ENCODE results near the gene DAAM1. TPM values are rescaled to one million over a fixed set of nuclear protein-coding genes. Genes with fewer than 3 reads are reported as not detected.
A peak's percentile ranks its signal among the peaks of the same experiment; 100 is the strongest.

The DAAM1 gene
- total RNA-seq, 1 donor from 2014 or later = 39.5 TPM

DNA sequence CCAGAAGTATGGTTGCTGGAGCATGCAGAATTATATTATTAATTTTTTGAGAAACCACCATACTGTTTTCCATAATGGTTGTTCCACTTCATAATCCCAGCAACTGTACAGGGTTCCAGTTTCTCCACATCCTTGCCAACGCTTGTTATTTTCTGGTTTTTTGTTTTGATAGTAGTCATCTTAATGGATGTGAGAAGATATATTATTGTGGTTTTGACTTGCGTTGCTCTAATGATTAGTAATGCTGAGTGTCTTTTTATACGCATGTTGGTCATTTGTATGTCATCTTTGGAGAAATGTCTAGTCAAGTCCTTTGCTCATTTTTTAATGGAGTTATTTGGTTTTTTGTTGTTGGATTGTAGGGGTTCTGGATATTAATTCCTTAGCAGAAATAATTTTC is 58.1 kb downstream of the DAAM1 start:
- Histone ChIP-seq H3K36me3 (no peaks in the 10 kb centered on the region), H3K9ac (no peak overlapping the region), H3K9me3 (ENCODE audit: low read depth) (no peaks in the 10 kb centered on the region), H3K4me1 (peaks cover 31% of the 10 kb centered on the region), H3K4me3 (no peak overlapping the region), H4K20me1 (ENCODE audit: low read depth) (no peaks in the 10 kb centered on the region), H3K27ac (no peak overlapping the region), H2AFZ (replicated peaks) (no peak overlapping the region), H3K4me2 (no peak overlapping the region), H3K79me2 (ENCODE audit: low read depth) (peaks cover 30% of the 10 kb centered on the region), H3F3A (ENCODE audit: low read depth) (peaks cover 4% of the 10 kb centered on the region), H3K27me3 (no peaks in the 10 kb centered on the region)
- Mint-ChIP-seq H3K27me3 (ENCODE audit: insufficient read depth, low read depth) (no peaks in the 10 kb centered on the region), H3K36me3 (peaks cover 24% of the 10 kb centered on the region), H3K27ac (no peak overlapping the region), H3K4me1 (peaks cover 4% of the 10 kb centered on the region), H3K4me3 (no peak overlapping the region), H3K9me3 (peaks cover 8% of the 10 kb centered on the region)
- DNase-seq (ENCODE audit: low spot score) = no peak
- TF ChIP-seq EZH2 (IDR thresholded peaks at IDR 0.05) = no peak
- TF ChIP-seq EZH2phosphoT487 (IDR thresholded peaks at IDR 0.05) = no peak
- TF ChIP-seq, protein P1, sequence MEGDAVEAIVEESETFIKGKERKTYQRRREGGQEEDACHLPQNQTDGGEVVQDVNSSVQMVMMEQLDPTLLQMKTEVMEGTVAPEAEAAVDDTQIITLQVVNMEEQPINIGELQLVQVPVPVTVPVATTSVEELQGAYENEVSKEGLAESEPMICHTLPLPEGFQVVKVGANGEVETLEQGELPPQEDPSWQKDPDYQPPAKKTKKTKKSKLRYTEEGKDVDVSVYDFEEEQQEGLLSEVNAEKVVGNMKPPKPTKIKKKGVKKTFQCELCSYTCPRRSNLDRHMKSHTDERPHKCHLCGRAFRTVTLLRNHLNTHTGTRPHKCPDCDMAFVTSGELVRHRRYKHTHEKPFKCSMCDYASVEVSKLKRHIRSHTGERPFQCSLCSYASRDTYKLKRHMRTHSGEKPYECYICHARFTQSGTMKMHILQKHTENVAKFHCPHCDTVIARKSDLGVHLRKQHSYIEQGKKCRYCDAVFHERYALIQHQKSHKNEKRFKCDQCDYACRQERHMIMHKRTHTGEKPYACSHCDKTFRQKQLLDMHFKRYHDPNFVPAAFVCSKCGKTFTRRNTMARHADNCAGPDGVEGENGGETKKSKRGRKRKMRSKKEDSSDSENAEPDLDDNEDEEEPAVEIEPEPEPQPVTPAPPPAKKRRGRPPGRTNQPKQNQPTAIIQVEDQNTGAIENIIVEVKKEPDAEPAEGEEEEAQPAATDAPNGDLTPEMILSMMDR (IDR thresholded peaks at IDR 0.05) = no peak

DNA sequence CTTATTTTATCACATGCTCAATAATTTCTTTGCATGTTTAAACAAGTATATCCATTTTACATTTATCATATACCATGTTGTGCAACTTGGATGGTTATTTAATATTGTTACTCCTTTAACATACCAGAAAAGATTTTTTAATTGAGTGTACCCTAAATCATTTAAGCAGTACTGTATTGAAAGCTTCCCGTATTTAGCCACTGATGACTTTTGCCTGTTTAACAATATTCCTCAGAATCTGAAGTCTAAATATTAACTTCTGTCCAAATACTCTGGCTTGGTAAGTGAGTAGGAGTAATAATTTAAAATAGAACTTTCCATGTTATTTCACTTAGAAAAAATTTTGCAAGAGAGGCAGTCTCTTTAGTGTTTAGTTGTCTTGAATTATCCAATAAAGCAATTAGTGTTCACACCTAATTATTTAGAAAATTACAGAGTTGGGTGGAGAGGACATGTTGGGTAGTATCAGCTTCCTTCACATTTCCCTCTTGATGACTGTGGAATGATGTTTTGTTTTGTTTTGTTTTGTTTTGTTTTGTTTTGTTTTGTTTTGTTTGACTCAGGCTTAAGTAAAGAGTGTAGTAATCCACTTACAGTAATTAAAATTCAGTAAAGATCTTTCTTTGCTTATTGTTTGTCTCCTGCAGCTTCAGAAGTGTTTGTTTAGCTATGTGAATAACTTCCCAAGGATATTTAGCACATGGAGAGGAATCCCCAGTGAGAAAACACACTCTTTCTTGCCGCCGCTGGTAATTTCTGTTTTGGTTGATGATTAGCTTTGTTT is 59.5 kb downstream of the DAAM1 start:
- H4K20me1 ChIP-seq (ENCODE audit: low read depth) = no peaks in the 10 kb centered on the region
- H3K27me3 Mint-ChIP-seq (ENCODE audit: insufficient read depth, low read depth) = peaks cover 2% of the 10 kb centered on the region
- H3F3A ChIP-seq (ENCODE audit: low read depth) = peaks cover 4% of the 10 kb centered on the region
- no peak overlapping the region for H3K4me3 ChIP-seq
- H3K4me3 Mint-ChIP-seq = no peak overlapping the region
- H3K36me3 ChIP-seq = no peaks in the 10 kb centered on the region
- H3K27ac Mint-ChIP-seq = no peak overlapping the region
- TF ChIP-seq EZH2phosphoT487 (IDR thresholded peaks at IDR 0.05) (peak; percentile 47), EZH2 (IDR thresholded peaks at IDR 0.05) (no peak)
- peaks cover 34% of the 10 kb centered on the region for H3K79me2 ChIP-seq (ENCODE audit: low read depth)
- peaks cover 35% of the 10 kb centered on the region for H3K4me1 ChIP-seq
- H3K9ac ChIP-seq = no peak overlapping the region
- no peak overlapping the region for H2AFZ ChIP-seq (replicated peaks)
- peak overlapping the region; percentile 4 for H3K4me2 ChIP-seq
- H3K9me3 Mint-ChIP-seq = peaks cover 8% of the 10 kb centered on the region
- H3K36me3 Mint-ChIP-seq = peaks cover 16% of the 10 kb centered on the region
- H3K27ac ChIP-seq = peak overlapping the region; percentile 50
- H3K27me3 ChIP-seq = no peaks in the 10 kb centered on the region
- DNase-seq (ENCODE audit: low spot score) = peak; percentile 13
- H3K9me3 ChIP-seq (ENCODE audit: low read depth) = no peaks in the 10 kb centered on the region
- peaks cover 8% of the 10 kb centered on the region for H3K4me1 Mint-ChIP-seq

DNA sequence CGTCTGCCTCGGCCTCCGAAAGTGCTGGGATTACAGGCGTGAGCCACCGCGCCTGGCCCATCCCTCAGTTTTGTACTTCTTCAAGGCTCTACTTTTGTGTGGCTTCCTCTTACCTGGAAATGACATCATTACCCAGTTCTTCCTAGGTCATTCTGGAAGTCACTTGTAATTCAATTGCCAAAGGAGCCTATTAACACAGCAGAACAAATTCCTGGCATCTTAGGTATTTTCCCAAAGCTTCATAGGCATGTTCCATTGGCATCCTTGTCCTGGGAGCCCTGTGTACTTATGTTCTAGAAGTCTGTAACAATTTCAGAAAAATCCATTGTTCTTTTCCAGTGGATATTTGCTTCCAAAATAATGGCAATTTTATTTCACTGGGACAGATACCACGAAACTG is 60.6 kb downstream of the DAAM1 start:
- H3F3A ChIP-seq (ENCODE audit: low read depth) = peaks cover 4% of the 10 kb centered on the region
- peak; percentile 7 for DNase-seq (ENCODE audit: low spot score)
- peaks cover 37% of the 10 kb centered on the region for H3K4me1 ChIP-seq
- no peak overlapping the region for H3K27ac Mint-ChIP-seq
- no peak overlapping the region for H3K4me2 ChIP-seq
- H3K79me2 ChIP-seq (ENCODE audit: low read depth) = peaks cover 40% of the 10 kb centered on the region
- H3K27ac ChIP-seq = no peak overlapping the region
- H3K4me3 Mint-ChIP-seq = no peak overlapping the region
- no peaks in the 10 kb centered on the region for H4K20me1 ChIP-seq (ENCODE audit: low read depth)
- H3K36me3 Mint-ChIP-seq = peaks cover 9% of the 10 kb centered on the region
- peaks cover 2% of the 10 kb centered on the region for H3K27me3 Mint-ChIP-seq (ENCODE audit: insufficient read depth, low read depth)
- H3K36me3 ChIP-seq = no peaks in the 10 kb centered on the region
- H2AFZ ChIP-seq (replicated peaks) = no peak overlapping the region
- H3K27me3 ChIP-seq = no peaks in the 10 kb centered on the region
- no peaks in the 10 kb centered on the region for H3K9me3 ChIP-seq (ENCODE audit: low read depth)
- H3K9ac ChIP-seq = no peak overlapping the region
- TF ChIP-seq, protein P1 (IDR thresholded peaks at IDR 0.05) = no peak
- TF ChIP-seq EZH2phosphoT487 (IDR thresholded peaks at IDR 0.05) = no peak
- no peak for TF ChIP-seq EZH2 (IDR thresholded peaks at IDR 0.05)
- peaks cover 8% of the 10 kb centered on the region for H3K4me1 Mint-ChIP-seq
- no peak overlapping the region for H3K4me3 ChIP-seq
- peaks cover 8% of the 10 kb centered on the region for H3K9me3 Mint-ChIP-seq
